GDM1 (cell line): ENCODE data around the gene SAMD11.
A peak's percentile ranks its signal among the peaks of the same experiment; 100 is the strongest.
"Not testable (repeated sequence)": the region's sequence is repeated elsewhere in the genome, so short reads cannot be mapped to it uniquely, and the experiment has no call there.

Experiments
- DNase-seq: peaks from one replicate; lab custom pipeline; 2025; lab: John Stamatoyannopoulos, UW

Gene SAMD11, protein sequence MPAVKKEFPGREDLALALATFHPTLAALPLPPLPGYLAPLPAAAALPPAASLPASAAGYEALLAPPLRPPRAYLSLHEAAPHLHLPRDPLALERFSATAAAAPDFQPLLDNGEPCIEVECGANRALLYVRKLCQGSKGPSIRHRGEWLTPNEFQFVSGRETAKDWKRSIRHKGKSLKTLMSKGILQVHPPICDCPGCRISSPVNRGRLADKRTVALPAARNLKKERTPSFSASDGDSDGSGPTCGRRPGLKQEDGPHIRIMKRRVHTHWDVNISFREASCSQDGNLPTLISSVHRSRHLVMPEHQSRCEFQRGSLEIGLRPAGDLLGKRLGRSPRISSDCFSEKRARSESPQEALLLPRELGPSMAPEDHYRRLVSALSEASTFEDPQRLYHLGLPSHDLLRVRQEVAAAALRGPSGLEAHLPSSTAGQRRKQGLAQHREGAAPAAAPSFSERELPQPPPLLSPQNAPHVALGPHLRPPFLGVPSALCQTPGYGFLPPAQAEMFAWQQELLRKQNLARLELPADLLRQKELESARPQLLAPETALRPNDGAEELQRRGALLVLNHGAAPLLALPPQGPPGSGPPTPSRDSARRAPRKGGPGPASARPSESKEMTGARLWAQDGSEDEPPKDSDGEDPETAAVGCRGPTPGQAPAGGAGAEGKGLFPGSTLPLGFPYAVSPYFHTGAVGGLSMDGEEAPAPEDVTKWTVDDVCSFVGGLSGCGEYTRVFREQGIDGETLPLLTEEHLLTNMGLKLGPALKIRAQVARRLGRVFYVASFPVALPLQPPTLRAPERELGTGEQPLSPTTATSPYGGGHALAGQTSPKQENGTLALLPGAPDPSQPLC

DNA sequence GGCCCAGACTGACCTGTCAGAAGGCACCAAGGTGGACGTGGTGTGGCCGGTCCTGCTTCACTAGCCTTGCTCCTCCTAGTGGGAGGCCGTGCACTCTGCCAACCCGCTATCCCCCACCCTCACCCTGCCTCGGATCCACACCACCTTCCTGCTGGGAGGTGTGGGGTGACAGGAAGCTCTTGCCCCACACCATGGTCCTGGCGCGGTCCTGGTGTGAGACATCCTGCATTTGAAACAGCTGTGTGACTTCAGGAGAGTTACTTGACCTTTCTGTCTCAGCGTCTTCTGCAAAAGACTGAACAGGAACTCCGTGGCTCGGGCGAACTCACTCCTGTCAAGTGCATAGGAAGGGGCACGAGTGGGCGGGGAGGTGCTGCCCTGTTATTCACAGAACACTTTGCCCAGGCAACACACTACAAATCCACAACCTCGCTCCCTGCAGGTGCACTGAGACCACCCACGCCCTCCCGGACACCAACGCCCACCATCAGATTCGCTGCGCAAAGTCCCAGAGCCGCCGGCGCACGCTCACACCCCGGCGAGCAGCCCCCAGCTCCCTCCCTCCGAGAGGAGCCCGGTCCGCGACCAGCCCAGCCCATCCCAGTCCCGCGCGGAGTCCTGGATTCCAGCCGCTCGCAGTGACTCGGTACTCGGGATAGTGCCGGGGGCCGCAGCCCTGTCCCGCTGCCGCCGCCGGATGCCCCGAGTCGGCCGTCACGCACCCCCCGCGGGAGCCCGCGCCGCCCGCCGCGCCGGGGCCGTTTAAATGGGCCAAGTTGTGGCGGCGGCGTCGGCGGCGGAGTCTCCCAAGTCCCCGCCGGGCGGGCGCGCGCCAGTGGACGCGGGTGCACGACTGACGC lies at the start of gene SAMD11:
TSS of gene SAMD11 (plus strand) at position 793 of the 860 bp plus-strand sequence. CDS start 509 bp downstream, outside the sequence.
- peak; percentile 71 for DNase-seq

DNA sequence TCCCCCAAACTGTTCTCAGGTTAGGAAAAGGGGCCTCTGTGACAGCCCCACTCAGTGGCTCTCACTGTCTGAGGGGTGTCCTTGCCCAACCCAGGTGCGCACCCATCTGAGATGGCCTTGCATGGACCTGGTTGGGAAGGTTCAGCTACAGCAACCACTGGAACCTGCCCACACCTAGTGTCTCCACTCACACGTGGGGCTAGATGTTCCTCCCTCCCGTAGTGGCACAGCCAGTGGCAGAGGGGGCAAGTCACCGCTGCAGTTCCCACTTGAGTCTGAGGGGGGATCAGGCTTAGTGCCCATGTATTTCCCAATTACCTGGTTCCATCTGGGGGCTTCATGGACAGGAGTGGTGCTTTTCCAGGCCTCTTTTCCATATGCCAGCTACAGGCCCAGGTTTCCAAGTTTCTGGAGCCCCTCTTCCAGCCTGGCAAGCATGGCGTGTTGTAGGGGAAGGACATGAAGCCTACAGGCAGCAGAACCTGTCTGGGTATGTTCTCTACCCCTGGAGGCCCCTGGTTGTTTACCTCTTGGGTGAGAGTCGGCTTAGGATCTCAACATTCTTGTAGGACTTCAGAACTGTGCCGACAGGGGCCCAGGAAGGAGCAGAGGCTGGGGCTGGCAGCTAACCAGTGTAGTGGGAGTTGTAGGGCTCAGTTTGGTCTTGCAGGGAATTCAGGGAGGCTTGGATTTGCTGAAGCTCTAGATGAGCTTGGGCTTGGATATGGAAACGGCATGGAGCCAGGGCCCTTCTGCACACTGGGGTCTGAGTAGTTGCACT lies 47.1 kb upstream of the SAMD11 start:
- not testable (repeated sequence) for DNase-seq

DNA sequence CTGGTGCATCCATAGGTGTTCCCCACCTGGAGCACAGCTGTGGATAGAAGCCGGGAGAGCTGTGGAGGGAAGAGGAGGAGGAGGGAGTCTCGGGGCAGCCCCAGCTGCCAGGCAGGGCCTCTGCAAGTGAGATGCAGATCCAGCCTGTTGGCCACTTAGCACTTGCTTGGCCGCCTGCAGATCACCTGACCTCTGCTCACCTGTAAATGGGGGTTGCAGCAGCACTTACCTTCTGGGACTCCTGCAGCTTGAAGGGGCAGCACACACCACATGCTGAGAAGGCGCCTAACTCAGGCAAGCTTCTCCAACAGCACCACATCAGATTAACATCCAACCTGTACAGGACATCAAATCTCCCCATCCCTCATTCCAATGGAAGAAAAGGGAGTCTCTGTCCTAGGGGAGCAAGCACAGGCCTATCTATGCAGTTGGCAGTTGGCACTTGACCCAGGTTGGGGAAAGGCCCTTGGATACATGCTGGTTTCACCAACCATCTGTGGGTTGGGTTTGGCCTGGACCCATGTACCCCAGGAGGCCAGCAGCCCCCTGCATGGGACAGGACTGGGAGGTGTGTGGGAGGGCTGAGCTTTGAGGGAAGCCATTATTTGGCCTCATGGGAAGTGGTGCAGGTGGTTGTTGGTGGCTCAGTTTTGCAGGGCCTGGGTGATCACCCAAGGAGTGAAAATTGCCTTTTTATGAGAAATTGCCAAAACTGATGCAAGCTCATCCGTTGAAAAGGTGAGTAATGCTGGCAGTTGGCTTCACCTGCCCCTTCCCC lies 46.3 kb upstream of the SAMD11 start:
- not testable (repeated sequence) for DNase-seq

DNA sequence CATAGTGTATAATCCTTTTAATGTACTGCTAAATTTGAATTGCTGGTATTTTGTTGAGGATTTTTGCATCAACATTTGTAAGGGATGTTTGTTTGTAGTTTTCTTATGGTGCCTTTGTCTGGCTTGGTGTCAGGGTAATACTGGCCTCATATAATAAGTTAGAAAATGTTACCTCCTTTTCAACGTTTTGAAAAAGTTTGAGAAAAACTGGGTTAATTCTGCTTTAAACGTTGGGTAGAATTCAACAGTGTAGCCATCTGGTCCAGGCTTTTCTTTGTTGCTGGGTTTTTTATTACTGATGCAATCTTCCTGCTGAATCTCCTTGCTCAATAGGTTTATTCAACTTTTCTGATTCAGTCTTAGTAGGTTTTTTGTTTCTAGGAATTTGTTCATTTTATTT lies 43.2 kb upstream of the SAMD11 start:
- not testable (repeated sequence) for DNase-seq

DNA sequence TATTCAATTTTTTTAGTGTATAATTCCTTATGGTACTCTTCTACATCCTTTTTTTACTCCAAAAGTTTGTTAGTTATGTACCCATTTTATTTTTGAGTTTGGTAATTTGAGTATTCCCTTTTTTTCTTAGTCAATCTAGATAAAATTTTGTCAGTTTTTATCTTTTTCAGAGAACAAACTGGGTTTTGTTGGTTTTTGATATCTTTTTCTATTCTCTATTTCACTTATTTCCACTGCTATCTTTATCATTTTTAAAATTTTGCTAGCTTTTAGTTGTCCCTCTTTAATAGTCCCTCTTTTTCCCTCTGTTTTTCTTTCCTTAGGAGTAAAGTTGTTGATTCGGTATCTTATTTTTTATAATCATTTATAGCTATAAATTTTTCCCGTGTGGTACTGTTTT lies 42.8 kb upstream of the SAMD11 start:
- not testable (repeated sequence) for DNase-seq

DNA sequence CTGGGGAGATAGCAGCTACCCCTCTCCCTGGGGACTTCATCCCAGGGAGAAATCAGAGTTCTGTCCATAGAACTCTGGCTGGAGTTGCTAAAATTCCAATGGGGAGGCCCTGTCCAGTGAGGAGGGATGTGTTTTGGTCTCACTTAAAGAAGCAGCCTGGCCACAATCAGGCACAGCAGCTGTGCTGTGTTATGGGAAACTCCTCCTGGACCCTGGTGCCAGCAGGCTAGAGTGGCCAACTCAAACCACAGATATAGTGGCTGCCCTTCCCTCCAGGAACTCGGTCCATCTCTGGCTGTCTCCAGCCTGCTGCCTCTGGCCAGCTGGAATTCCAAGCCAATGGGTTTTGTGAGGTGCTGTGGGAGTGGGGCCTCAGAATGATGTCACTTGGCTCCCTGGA lies 37.4 kb upstream of the SAMD11 start:
- DNase-seq, result no peak

DNA sequence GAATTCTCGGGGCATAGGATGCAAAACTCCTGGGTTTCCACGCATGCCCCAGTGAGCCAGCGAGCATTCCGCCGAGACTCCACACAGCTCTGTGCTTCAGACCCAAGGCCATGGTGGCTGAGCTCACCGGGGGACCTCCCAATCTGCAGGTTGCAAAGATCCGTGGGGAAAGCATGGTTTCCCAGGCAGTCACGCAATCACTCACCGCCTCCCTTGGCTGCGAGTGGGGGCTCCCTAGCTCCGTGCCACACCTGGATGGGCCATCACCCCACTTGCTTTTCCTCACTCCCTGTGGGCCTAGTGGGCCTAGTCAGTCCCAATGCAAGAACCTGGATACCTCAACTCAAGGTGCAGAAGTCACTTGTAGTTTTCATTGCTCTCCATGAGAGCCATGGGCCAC lies 37.0 kb upstream of the SAMD11 start:
- DNase-seq, result no peak

DNA sequence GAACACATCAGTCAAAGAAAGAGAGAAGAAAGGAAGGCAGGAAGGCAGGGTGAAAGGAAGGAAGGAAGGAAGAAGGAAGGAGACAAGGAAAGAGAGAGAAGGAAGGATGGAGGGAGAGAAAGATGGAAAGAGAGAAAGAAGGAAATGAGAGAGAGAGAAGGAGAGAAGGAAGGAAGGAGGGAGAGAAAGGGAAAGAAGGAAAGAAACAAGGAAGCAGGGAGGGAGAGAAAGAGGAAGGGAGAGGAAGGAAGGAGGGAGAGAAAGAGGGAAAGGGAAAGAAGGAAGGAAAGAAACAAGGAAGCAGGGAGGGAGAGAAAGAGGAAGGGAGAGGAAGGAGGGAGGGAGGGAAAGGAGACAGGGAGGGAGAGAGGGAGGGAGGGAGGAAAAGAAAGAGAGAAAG lies 35.4 kb upstream of the SAMD11 start:
- DNase-seq, result no peak

DNA sequence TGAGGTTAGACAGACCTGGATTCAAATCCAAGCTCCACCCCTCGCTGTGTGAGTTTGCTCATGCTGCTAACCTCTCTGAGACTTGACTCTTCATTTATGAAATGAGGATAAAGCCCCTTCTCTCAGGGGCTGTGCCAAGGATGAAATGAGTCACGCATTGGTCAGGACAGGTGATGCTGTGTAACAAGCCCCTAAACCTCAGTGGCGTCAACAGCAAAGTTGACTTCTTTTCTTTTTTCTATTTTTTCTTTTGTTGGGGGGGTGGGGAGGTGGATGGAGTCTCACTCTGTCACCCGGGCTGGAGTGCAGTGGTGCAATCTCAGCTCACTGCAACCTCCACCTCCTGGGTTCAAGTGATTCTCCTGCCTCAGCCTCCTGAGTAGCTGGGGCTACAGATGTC lies 33.9 kb upstream of the SAMD11 start:
- DNase-seq, result not testable (repeated sequence)

DNA sequence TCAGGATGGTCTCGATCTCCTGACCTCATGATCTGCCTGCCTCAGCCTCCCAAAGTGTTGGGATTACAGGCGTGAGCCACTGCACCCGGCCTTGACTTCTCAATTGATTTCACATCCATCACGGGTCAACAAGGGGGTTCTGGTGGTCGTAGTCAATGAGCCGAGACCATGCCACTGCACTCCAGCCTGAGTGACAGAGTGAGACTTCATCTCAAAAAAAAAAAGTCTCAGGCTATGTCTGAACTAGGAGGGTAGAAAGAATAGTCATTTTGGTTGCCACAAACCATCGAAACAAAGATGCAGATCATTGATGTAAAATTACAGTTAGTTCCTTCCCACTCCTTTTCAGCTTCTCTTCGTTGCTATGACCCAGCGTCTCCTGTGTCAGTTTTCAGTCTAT lies 33.5 kb upstream of the SAMD11 start:
- DNase-seq, result not testable (repeated sequence)

DNA sequence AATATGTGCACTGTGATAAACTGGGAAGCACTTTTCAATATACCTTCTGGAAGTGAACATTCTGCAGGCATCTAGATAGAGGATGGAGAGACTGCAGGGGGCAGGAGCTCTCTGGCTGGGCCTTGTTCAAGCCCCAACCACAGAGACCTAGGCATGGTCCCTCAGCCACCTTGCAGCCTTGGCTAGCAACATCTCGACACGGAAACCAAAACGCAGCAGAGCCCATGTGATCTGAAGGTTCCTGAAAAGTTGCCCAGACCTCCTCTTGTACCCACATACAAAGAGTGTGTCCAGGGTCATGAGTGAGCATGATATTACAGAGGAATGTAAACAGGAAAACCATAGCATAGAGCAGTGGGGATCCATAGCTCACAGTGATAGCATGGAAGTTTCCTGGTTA lies 33.1 kb upstream of the SAMD11 start:
- no peak for DNase-seq

DNA sequence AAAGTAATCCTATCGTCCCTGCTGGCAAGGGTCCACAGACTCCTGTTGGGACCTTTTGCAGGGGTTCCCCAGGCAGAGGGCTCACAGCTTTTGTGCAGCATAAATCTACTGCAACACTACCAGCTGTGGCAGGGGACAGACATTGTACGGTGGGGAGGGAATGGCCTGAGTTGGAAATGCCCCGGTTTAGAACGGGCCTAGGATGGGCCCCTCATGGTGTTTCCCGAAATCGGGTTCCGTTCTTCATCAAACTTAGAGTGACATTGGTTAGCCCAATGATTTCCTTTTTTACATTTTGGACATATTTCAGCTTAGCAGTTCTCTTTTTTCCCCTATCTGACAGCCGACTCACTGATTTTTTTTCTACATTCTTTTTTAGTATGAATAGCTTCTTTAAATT lies 26.5 kb upstream of the SAMD11 start:
- peak; percentile 12 for DNase-seq

DNA sequence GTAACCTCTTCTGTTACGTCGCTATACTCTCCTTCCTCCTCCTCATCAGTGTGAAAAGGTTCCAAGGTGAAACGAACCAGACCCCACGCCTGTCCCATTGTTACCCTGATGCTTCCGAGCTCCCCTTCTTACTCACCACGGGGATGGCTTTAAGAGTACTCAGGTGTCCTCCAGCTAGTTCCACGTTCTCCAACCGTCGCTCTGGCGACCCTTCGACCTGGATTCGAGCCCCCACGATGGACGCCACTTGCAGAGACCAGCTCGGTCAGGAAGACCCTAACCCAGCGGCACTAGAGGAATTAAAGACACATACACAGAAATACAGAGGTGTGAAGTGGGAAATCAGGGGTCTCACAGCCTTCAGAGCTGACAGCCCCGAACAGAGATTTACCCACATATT lies 25.8 kb upstream of the SAMD11 start:
- not testable (repeated sequence) for DNase-seq

DNA sequence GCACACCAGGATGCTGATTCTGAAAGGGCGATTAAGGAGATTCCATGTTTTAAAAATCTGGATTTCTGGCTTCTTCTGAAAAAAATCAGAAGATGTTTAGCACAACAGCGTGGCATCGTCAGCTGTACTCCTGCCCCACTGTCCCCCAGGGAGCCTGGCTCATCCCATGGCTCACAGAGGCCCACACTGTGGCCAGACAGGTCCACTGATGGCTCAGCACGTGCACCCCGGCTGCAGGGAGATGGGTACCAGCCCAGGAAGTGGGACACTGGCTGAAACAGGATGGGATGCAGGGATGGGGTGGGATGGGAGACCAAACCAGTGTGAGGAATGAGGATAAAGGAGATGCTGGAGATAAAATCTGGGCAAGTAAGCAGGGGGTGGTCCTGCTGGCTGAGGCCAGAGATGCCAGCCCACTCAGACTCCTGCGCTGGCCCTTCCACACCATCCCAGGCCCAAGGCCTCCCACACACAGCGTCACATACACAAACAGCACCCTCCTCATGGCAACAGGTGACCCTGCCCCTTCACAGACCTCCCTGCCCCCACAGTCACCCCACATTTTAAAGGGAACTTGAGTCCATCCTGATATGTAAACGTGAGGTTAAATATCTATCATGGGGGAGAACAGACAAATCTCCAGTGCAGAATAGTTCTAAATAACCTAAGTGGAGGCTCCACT lies 23.9 kb upstream of the SAMD11 start:
- no peak for DNase-seq

DNA sequence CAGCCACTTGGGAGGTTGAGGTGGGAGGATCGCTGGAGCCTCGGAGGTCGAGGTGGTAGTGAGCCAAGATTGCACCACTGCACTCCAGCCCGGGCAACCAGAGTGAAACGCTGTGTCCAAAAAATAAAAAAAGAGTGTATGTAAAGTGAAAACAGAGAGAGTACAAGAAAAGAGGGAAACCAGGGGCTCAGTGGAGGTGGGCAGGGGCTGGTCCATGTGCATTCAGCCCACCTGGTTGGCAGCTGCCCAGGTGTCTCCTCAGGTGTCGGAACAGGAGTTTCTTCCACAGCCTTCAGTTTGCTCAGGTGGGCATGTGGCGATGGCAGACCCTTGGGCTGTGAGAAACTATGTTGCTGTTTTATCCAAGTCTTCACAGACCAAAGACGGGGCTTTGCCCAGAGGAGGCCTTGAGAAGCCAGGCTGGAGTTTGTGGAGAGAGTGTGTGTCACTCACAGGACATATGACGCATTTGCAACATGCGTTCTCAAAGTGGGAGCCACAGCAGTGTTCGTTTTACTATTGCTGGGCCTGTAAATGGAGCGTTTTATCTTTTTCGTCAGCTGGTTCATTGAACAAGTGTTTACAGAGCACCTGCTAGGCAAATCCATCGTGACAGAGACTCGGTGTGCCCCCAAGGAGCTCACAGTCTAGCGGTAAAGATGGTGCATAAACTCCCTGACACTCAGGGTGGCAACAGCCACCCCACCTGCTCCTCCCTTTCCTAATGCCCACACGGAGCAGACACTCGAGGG lies 22.4 kb upstream of the SAMD11 start:
- no peak for DNase-seq

DNA sequence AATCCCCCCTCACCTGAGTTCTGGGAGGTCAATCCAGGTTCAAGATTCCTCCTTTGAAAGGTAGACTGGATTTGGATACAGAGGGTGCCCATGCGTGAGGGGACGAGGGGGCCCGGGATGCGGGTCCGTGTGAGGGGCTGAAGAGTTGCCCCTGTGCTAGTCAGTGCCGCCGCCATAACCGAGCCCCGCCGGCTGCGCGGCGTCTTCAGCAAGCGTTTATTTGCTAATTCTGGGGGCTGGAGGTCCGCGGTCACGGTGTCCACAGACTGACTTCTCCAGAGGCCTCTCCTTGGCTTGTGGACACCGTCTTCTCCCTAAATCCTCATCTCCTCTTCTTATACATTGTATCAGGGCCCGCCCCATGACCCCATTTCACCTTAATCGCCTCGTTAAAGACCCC lies 20.9 kb upstream of the SAMD11 start:
- no peak for DNase-seq

DNA sequence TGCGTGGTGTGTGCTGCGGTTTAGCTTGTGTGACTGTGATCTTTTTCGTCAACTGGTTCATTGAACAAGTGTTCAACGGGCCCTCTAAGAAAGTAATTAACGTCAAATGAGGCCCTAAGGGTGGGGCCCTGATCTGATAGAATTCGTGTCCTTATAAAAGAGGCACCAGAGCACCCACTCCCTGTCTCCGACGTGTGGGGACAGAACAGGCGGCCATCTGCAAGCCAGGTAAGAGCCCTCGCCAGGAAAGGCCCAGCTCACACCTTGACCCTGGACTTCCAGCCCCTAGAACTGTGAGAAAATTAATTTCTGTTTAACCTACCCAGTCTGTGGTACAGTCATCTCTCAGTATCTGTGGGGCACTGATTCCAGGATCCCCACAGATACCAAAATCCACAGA lies 20.4 kb upstream of the SAMD11 start:
- DNase-seq, result no peak

DNA sequence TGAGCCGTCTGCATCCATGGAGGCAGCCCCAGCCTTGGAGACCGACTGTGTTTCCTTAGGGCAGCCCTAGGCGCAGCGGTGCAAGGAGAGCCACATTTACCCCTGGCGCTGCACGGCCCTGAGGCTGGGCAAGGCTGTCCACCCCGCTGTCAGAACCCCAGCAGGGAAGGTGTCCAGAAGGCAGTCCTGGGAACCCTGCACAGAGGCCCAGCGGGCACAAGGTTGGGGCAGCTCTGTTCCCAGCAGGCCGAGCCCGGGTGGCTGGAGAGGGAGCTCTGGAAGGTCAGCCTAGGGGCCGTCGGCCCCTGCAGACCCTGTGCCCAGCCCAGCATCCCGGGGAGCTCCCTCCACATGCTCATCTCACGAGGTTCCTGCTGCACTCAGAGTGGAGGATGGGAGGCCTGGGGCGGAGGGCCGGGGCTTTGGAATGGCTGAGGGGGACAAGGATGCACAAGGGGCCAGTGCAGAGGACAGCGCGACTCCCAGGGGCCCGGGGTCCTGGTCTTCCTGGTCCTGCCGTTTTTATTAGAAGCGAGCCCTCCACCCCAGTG lies 19.9 kb upstream of the SAMD11 start:
- no peak for DNase-seq
